ENCODE measurements around the gene PLCB1.

GRCh38 chr20:8368670-8369069 lies 236.6 kb downstream of the PLCB1 start:
- TF ChIP-seq TAF1 (IDR thresholded peaks at IDR 0.05; ENCODE audit: borderline replicate concordance, low read depth, low read length) (no peak), POLR2AphosphoS5 (IDR thresholded peaks at IDR 0.05; ENCODE audit: low read depth, low read length) (no peak)
